ENCODE measurements around the gene WASF3. TPM values are rescaled to one million over a fixed set of nuclear protein-coding genes. Genes with fewer than 3 reads are reported as not detected.
"Not testable (repeated sequence)": the region's sequence is repeated elsewhere in the genome, so short reads cannot be mapped to it uniquely, and the experiment has no call there.

Gene WASF3
- polyA plus RNA-seq, 3 donors = not detected

DNA sequence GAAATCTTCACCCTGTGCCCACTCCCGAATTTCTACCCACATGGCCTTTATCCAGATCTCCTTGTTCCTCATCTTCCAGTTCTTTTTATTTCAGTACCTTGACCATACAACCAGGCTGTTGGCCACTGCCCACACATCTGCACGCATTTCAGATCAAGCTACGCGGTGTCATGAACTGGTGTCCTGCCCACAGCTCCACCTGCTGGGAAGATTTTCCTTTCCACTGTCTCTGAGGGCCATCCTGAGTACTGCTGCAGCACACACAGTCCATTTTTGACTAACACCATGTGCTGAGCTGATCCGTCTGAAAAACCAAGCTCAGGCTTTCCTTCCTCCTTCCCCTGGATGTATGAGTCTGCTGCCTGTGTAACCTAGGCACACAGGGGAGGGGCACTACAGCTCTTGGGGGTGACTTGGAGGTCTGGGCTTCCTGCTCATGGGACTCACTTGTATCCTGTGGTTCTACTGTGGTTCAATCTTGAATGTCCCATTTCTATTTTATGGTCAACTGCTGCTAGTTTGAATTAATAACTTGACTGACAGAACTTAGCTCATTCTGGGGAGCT lies 71.9 kb downstream of the WASF3 start:
- no peak overlapping the region for H3K4me2 ChIP-seq (replicated peaks; ENCODE audit: extremely low read depth, low read length, poor library complexity, severe bottlenecking)
- intact Hi-C loops (cut with micrococcal nuclease) = no loop called here
- H3K9ac ChIP-seq (ENCODE audit: insufficient read depth, low read length, poor library complexity, severe bottlenecking) = no peak overlapping the region
- no peaks in the 10 kb centered on the region for H3K4me1 Mint-ChIP-seq
- DNase-seq = no peak
- peaks cover 0 to 1% (median 0%) of the 10 kb centered on the region in 3 donors for H3K27me3 Mint-ChIP-seq (ENCODE audit: low read depth in 3 of 3)
- peaks cover 6 to 10% of the 10 kb centered on the region in 2 donors for H3K9me3 ChIP-seq (replicated peaks in 1 of 2; ENCODE audit: control insufficient read depth in 1 of 2, insufficient read depth in 1 of 2, low read length in 2 of 2)
- H3K79me2 ChIP-seq (ENCODE audit: insufficient read depth, low read length) = no peaks in the 10 kb centered on the region
- no peaks in the 10 kb centered on the region for H3K36me3 ChIP-seq (replicated peaks in 1 of 2; ENCODE audit: control insufficient read depth in 1 of 2, insufficient read depth in 2 of 2, low read length in 2 of 2)
- H3K9me3 Mint-ChIP-seq = peaks cover 7 to 26% (median 15%) of the 10 kb centered on the region in 7 donors
- no peaks in the 10 kb centered on the region for H3K27me3 ChIP-seq (ENCODE audit: control insufficient read depth in 2 of 2, insufficient read depth in 2 of 2, low read length in 2 of 2)
- TF ChIP-seq, protein P1, sequence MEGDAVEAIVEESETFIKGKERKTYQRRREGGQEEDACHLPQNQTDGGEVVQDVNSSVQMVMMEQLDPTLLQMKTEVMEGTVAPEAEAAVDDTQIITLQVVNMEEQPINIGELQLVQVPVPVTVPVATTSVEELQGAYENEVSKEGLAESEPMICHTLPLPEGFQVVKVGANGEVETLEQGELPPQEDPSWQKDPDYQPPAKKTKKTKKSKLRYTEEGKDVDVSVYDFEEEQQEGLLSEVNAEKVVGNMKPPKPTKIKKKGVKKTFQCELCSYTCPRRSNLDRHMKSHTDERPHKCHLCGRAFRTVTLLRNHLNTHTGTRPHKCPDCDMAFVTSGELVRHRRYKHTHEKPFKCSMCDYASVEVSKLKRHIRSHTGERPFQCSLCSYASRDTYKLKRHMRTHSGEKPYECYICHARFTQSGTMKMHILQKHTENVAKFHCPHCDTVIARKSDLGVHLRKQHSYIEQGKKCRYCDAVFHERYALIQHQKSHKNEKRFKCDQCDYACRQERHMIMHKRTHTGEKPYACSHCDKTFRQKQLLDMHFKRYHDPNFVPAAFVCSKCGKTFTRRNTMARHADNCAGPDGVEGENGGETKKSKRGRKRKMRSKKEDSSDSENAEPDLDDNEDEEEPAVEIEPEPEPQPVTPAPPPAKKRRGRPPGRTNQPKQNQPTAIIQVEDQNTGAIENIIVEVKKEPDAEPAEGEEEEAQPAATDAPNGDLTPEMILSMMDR (IDR thresholded peaks at IDR 0.05) = no peak
- no peaks in the 10 kb centered on the region for H3K36me3 Mint-ChIP-seq
- no peaks in the 10 kb centered on the region for H4K20me1 ChIP-seq (ENCODE audit: insufficient read depth, low read length)
- 97% methylated on average over 4 of the region's 5 CpGs for WGBS (ENCODE audit: insufficient coverage)
- no peak overlapping the region for H3K4me3 ChIP-seq (replicated peaks in 1 of 3; ENCODE audit: low read depth in 2 of 3, low read length in 3 of 3)
- no peak overlapping the region for H2AFZ ChIP-seq (ENCODE audit: insufficient read depth, low read depth, low read length, poor library complexity, severe bottlenecking)
- H3K27ac Mint-ChIP-seq = peak overlapping the region in 1 of 7 donors; percentile 1
- H3K4me3 Mint-ChIP-seq = no peak overlapping the region
- H3K27ac ChIP-seq (ENCODE audit: low read depth in 1 of 2, low read length in 2 of 2) = no peak overlapping the region
- no peaks in the 10 kb centered on the region for H3K4me1 ChIP-seq (ENCODE audit: control insufficient read depth in 1 of 2, insufficient read depth in 2 of 2, low read length in 2 of 2)

DNA sequence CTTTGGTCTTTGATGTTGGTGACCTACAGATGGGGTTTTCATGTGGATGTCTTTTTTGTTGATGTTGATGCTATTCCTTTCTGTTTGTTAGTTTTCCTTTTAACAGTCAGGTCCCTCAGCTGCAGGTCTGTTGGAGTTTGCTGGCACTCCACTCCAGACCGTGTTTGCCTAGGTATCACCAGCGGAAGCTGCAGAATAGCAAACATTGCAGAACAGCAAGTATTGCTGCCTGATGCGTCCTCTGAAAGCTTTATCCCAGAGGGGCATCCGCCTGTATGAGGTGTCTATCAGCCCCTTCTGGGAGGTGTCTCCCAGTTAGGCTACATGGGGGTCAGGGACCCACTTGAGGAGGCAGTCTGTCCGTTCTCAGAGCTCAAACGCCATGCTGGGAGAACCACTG lies 78.2 kb downstream of the WASF3 start:
- H3K27me3 Mint-ChIP-seq (ENCODE audit: low read depth in 3 of 3); H3K9ac ChIP-seq (ENCODE audit: insufficient read depth, low read length, poor library complexity, severe bottlenecking); H3K27ac ChIP-seq (ENCODE audit: low read depth in 1 of 2, low read length in 2 of 2); H4K20me1 ChIP-seq (ENCODE audit: insufficient read depth, low read length); H3K79me2 ChIP-seq (ENCODE audit: insufficient read depth, low read length); H3K4me3 Mint-ChIP-seq; H3K4me1 ChIP-seq (ENCODE audit: control insufficient read depth in 1 of 2, insufficient read depth in 2 of 2, low read length in 2 of 2); intact Hi-C loops (cut with micrococcal nuclease); H3K4me1 Mint-ChIP-seq; DNase-seq; H3K27ac Mint-ChIP-seq; H3K4me2 ChIP-seq (replicated peaks; ENCODE audit: extremely low read depth, low read length, poor library complexity, severe bottlenecking); H3K4me3 ChIP-seq (replicated peaks in 1 of 3; ENCODE audit: low read depth in 2 of 3, low read length in 3 of 3); H2AFZ ChIP-seq (ENCODE audit: insufficient read depth, low read depth, low read length, poor library complexity, severe bottlenecking); H3K27me3 ChIP-seq (ENCODE audit: control insufficient read depth in 2 of 2, insufficient read depth in 2 of 2, low read length in 2 of 2); H3K36me3 ChIP-seq (replicated peaks in 1 of 2; ENCODE audit: control insufficient read depth in 1 of 2, insufficient read depth in 2 of 2, low read length in 2 of 2); H3K36me3 Mint-ChIP-seq: not testable (repeated sequence)
- WGBS (ENCODE audit: insufficient coverage) = 98% methylated on average over 5 of the region's 6 CpGs
- peaks cover 11 to 36% (median 26%) of the 10 kb centered on the region in 7 donors for H3K9me3 Mint-ChIP-seq
- H3K9me3 ChIP-seq (replicated peaks in 1 of 2; ENCODE audit: control insufficient read depth in 1 of 2, insufficient read depth in 1 of 2, low read length in 2 of 2) = peaks cover 12 to 25% of the 10 kb centered on the region in 2 donors

DNA sequence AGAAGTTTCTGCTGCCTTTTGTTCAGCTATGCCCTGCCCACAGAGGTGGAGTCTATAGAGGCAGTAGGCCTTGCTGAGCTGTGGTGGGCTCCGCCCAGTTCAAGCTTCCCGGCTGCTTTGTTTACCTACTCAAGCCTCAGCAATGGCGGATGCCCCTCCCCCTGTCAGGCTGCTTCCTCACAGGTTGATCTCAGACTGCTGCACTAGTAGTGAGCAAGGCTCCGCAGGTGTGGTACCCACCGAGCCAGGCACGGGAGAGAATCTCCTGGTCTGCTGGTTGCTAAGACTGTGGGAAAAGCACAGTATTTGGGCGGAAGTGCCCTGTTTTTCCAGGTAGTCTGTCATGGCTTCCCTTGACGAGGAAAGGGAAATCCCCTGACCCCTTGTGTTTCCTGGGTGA lies 78.6 kb downstream of the WASF3 start:
- H3K9me3 Mint-ChIP-seq = peaks cover 11 to 36% (median 26%) of the 10 kb centered on the region in 7 donors
- intact Hi-C loops (cut with micrococcal nuclease); DNase-seq; H3K4me1 Mint-ChIP-seq; H3K27ac ChIP-seq (ENCODE audit: low read depth in 1 of 2, low read length in 2 of 2); H3K4me1 ChIP-seq (ENCODE audit: control insufficient read depth in 1 of 2, insufficient read depth in 2 of 2, low read length in 2 of 2); H3K36me3 Mint-ChIP-seq; H3K4me3 Mint-ChIP-seq; H2AFZ ChIP-seq (ENCODE audit: insufficient read depth, low read depth, low read length, poor library complexity, severe bottlenecking); H3K27me3 ChIP-seq (ENCODE audit: control insufficient read depth in 2 of 2, insufficient read depth in 2 of 2, low read length in 2 of 2); H3K36me3 ChIP-seq (replicated peaks in 1 of 2; ENCODE audit: control insufficient read depth in 1 of 2, insufficient read depth in 2 of 2, low read length in 2 of 2); H3K9ac ChIP-seq (ENCODE audit: insufficient read depth, low read length, poor library complexity, severe bottlenecking); H3K4me3 ChIP-seq (replicated peaks in 1 of 3; ENCODE audit: low read depth in 2 of 3, low read length in 3 of 3); H3K27ac Mint-ChIP-seq; H3K79me2 ChIP-seq (ENCODE audit: insufficient read depth, low read length); H4K20me1 ChIP-seq (ENCODE audit: insufficient read depth, low read length); H3K27me3 Mint-ChIP-seq (ENCODE audit: low read depth in 3 of 3); H3K4me2 ChIP-seq (replicated peaks; ENCODE audit: extremely low read depth, low read length, poor library complexity, severe bottlenecking): not testable (repeated sequence)
- peaks cover 12 to 29% of the 10 kb centered on the region in 2 donors for H3K9me3 ChIP-seq (replicated peaks in 1 of 2; ENCODE audit: control insufficient read depth in 1 of 2, insufficient read depth in 1 of 2, low read length in 2 of 2)
- 93% methylated on average over 6 of the region's 8 CpGs for WGBS (ENCODE audit: insufficient coverage)

Measured in CD14-positive monocyte (primary cell).